ENCODE results near the gene PXMP2.

The PXMP2 gene

GRCh38 chr12:132698341-132698740 is 11.0 kb downstream of the PXMP2 start:
- TF ChIP-seq CTCF (conservative IDR thresholded peaks at IDR 0.05; ENCODE audit: low read length) = no peak
- no peak overlapping the region for H3K4me3 ChIP-seq (ENCODE audit: low read length)
- no peak for DNase-seq (ENCODE audit: low read depth)

- peak; percentile 51 for DNase-seq (ENCODE audit: low read depth)
- no peak for TF ChIP-seq CTCF (conservative IDR thresholded peaks at IDR 0.05; ENCODE audit: low read length)
These were observed 12.9 kb downstream of the PXMP2 start for GRCh38 chr12:132700212-132700822.

GRCh38 chr12:132702640-132703039 is 15.3 kb downstream of the PXMP2 start:
- no peak overlapping the region for H3K4me3 ChIP-seq (ENCODE audit: low read length)
- no peak for TF ChIP-seq CTCF (conservative IDR thresholded peaks at IDR 0.05; ENCODE audit: low read length)
- DNase-seq (ENCODE audit: low read depth) = no peak

More at GRCh38 chr12:132700212-132700822, 12.9 kb downstream of the PXMP2 start:
- no peak overlapping the region for H3K4me3 ChIP-seq (ENCODE audit: low read length)

GRCh38 chr12:132703641-132704040 is 16.3 kb downstream of the PXMP2 start:
- H3K4me3 ChIP-seq (ENCODE audit: low read length) = no peak overlapping the region
- no peak for DNase-seq (ENCODE audit: low read depth)
- no peak for TF ChIP-seq CTCF (conservative IDR thresholded peaks at IDR 0.05; ENCODE audit: low read length)

GRCh38 chr12:132707241-132707640 is 19.9 kb downstream of the PXMP2 start:
- DNase-seq (ENCODE audit: low read depth) = no peak
- no peak overlapping the region for H3K4me3 ChIP-seq (ENCODE audit: low read length)
- TF ChIP-seq CTCF (conservative IDR thresholded peaks at IDR 0.05; ENCODE audit: low read length) = no peak

- H3K4me3 ChIP-seq (ENCODE audit: low read length) = no peak overlapping the region
- TF ChIP-seq CTCF (conservative IDR thresholded peaks at IDR 0.05; ENCODE audit: low read length) = no peak
- no peak for DNase-seq (ENCODE audit: low read depth)
These were observed 20.8 kb downstream of the PXMP2 start for GRCh38 chr12:132708150-132708549.

- TF ChIP-seq CTCF (conservative IDR thresholded peaks at IDR 0.05; ENCODE audit: low read length) = no peak; the same call in 1 of the 2 replicates
- no peak for DNase-seq (ENCODE audit: low read depth)
- peak overlapping the region; percentile 86 for H3K4me3 ChIP-seq (ENCODE audit: low read length)
These were observed 22.6 kb downstream of the PXMP2 start for GRCh38 chr12:132710043-132710404.

All from AG10803 (cell line).